CD4-positive, CD25-positive, alpha-beta regulatory T cell (primary cell): Measurements from ENCODE around the gene PCNX4. TPM values are rescaled to one million over a fixed set of nuclear protein-coding genes. Genes with fewer than 3 reads are reported as not detected.
A peak's percentile ranks its signal among the peaks of the same experiment; 100 is the strongest.

ENCODE experiments used
- ATAC-seq, 2 donors: fragments of 150-1000 bp; cut with Tn5 transposase; one replicate each; pipeline ENCODE4 v1.10.0; 2021; ENCODE audit warnings: low read depth in 2 of 2, moderate number of reproducible peaks in 2 of 2, moderate library complexity in 1 of 2
- DNase-seq, 3 donors: peaks; one replicate each; pipeline versions ENCODE4 v3.0.0 to v3.0.0-alpha.2; 2012 to 2022; ENCODE audit warnings: mixed read lengths in 1 of 3
- H3K27ac ChIP-seq: one replicate; pipeline ENCODE4 v1.7.0; 2013; ENCODE audit warnings: mild to moderate bottlenecking, low read length; ENCODE audit not compliant: insufficient read depth, poor library complexity, severe bottlenecking
- H3K27me3 ChIP-seq: one replicate; pipeline ENCODE4 v1.7.0; 2013; ENCODE audit warnings: low read length; ENCODE audit not compliant: control insufficient read depth, insufficient read depth
- H3K36me3 ChIP-seq: one replicate; pipeline ENCODE4 v1.7.0; 2013; ENCODE audit warnings: mild to moderate bottlenecking, low read length, moderate library complexity; ENCODE audit not compliant: control insufficient read depth, insufficient read depth
- H3K4me1 ChIP-seq: 2 replicates; pipeline ENCODE4 v1.7.0; 2013; ENCODE audit warnings: mild to moderate bottlenecking, low read length; ENCODE audit not compliant: insufficient read depth, control insufficient read depth, poor library complexity, severe bottlenecking
- H3K4me3 ChIP-seq: one replicate; pipeline ENCODE4 v1.7.0; 2013; ENCODE audit warnings: low read depth, mild to moderate bottlenecking, low read length, moderate library complexity
- H3K9me3 ChIP-seq, 2 experiments: 1 replicate in 1 of 2; 2 replicates in 1 of 2; pipeline ENCODE4 v1.7.0; 2013; ENCODE audit warnings: low read length in 2 of 2, mild to moderate bottlenecking in 1 of 2, moderate library complexity in 1 of 2; ENCODE audit not compliant: control insufficient read depth in 2 of 2
- H3K27ac Mint-ChIP-seq, 3 donors: one replicate each; pipeline ENCODE4 v1.8.0; 2020 to 2022; ENCODE audit warnings: mild to moderate bottlenecking in 3 of 3, mixed read lengths in 3 of 3, moderate library complexity in 2 of 3
- H3K27me3 Mint-ChIP-seq: one replicate; pipeline ENCODE4 v1.8.0; 2022; ENCODE audit warnings: mild to moderate bottlenecking, mixed read lengths
- H3K36me3 Mint-ChIP-seq: one replicate; pipeline ENCODE4 v1.8.0; 2020; ENCODE audit warnings: mixed read lengths
- H3K4me1 Mint-ChIP-seq, 4 donors: one replicate each; pipeline ENCODE4 v1.8.0; 2020 to 2022; ENCODE audit warnings: mixed read lengths in 4 of 4, mild to moderate bottlenecking in 1 of 4
- H3K4me3 Mint-ChIP-seq, 4 donors: one replicate each; pipeline ENCODE4 v1.8.0; 2020 to 2022; ENCODE audit warnings: mild to moderate bottlenecking in 4 of 4, mixed read lengths in 4 of 4, moderate library complexity in 3 of 4
- H3K9me3 Mint-ChIP-seq, 7 donors: one replicate each; pipeline ENCODE4 v1.8.0; 2020 to 2022; ENCODE audit warnings: mixed read lengths in 7 of 7, mild to moderate bottlenecking in 3 of 7, moderate library complexity in 2 of 7
- polyA plus RNA-seq, 4 donors: library from polyadenylated mRNA; unstranded; fragments of 300-500 nt; fragmentation: Illumina TruSeq; gene quantifications; one replicate each; pipeline ENCODE4 v1.2.3, GENCODE V29; 2021
- total RNA-seq: library from RNA; stranded (reverse); gene quantifications from one replicate; pipeline ENCODE4 v1.2.3, GENCODE V29; 2022

PCNX4 gene
- total and polyA plus RNA-seq, 5 donors from 2014 or later, result 14.1 to 34.7 (median 17.9) TPM

DNA sequence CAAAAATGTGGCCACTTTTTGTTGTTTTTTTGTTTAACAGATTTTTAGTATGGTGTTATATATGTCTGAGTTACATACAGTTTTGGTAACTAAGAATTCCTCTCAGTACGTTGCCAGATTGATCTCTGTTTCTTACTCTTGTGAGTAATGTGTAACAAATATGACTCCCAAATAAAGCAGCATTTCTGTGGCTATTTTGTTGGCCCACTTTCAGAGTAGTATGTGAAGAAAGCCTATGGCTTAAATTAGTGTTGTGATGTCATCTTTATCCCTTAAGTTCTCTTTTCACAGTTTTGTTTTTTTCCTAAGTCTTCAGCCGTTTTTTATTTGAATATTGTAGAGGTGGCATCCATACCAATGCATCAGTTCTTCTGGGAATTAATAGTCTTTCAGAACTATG, 10.7 kb downstream of the PCNX4 start:
- Mint-ChIP-seq H3K4me1 (peaks cover 15 to 48% (median 32%) of the 10 kb centered on the region in 4 donors), H3K27me3 (no peaks in the 10 kb centered on the region), H3K4me3 (no peak overlapping the region), H3K36me3 (peaks cover 16% of the 10 kb centered on the region), H3K27ac (peak overlapping the region in 2 of 3 donors; percentile 32 to 67), H3K9me3 (no peaks in the 10 kb centered on the region)
- H3K27ac ChIP-seq, result no peak overlapping the region
- H3K36me3 ChIP-seq, result peaks cover 2% of the 10 kb centered on the region
- H3K4me3 ChIP-seq, result no peak overlapping the region
- ATAC-seq, result no peak
- H3K27me3 ChIP-seq, result no peaks in the 10 kb centered on the region
- no peaks in the 10 kb centered on the region for H3K4me1 ChIP-seq
- no peak for DNase-seq
- no peaks in the 10 kb centered on the region for H3K9me3 ChIP-seq

DNA sequence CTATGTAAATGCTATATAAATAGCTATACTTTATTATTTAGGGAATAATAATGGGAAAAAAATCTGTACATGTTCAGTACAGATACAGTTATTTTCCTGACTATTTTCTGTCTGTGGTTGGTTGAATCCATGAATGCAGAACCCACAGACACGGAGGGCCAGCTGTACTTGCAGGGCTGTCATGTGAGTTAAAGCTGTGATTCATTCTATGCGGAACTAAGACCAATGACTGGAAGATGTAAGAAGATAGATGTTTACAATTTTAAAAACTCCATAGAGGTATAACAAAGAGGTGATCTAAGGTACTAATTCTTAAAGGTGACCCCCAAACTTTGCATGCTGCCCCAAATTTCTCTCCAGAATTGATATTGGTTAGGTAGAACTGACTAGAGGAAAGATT, 14.6 kb downstream of the PCNX4 start:
- no peaks in the 10 kb centered on the region for H3K9me3 ChIP-seq
- H3K36me3 ChIP-seq, result peaks cover 16% of the 10 kb centered on the region
- no peak for ATAC-seq
- no peak overlapping the region for H3K4me3 ChIP-seq
- Mint-ChIP-seq H3K9me3 (peaks cover 0 to 2% (median 0%) of the 10 kb centered on the region in 7 donors), H3K27ac (no peak overlapping the region), H3K27me3 (no peaks in the 10 kb centered on the region), H3K4me1 (peaks cover 6 to 32% (median 27%) of the 10 kb centered on the region in 4 donors), H3K36me3 (peaks cover 12% of the 10 kb centered on the region), H3K4me3 (no peak overlapping the region)
- no peak for DNase-seq
- no peaks in the 10 kb centered on the region for H3K27me3 ChIP-seq
- H3K4me1 ChIP-seq, result no peaks in the 10 kb centered on the region
- no peak overlapping the region for H3K27ac ChIP-seq

- Histone ChIP-seq H3K36me3 (peaks cover 16% of the 10 kb centered on the region), H3K4me1 (no peaks in the 10 kb centered on the region), H3K27ac (no peak overlapping the region), H3K27me3 (no peaks in the 10 kb centered on the region), H3K4me3 (no peak overlapping the region), H3K9me3 (no peaks in the 10 kb centered on the region)
- peaks cover 14% of the 10 kb centered on the region for H3K36me3 Mint-ChIP-seq
- ATAC-seq, result no peak
- H3K4me1 Mint-ChIP-seq, result peaks cover 6 to 35% (median 23%) of the 10 kb centered on the region in 4 donors
- H3K4me3 Mint-ChIP-seq, result no peak overlapping the region
- peak overlapping the region in 1 of 3 donors; percentile 4 for H3K27ac Mint-ChIP-seq
- no peak for DNase-seq
- peaks cover 0 to 2% (median 0%) of the 10 kb centered on the region in 7 donors for H3K9me3 Mint-ChIP-seq
- H3K27me3 Mint-ChIP-seq, result no peaks in the 10 kb centered on the region
Observed at GRCh38 chr14:60107477-60107876, 15.8 kb downstream of the PCNX4 start.

- H3K4me3 ChIP-seq, result no peak overlapping the region
- no peak for ATAC-seq
- H3K27ac ChIP-seq, result no peak overlapping the region
- H3K4me1 ChIP-seq, result no peaks in the 10 kb centered on the region
- H3K9me3 ChIP-seq, result no peaks in the 10 kb centered on the region
- no peak for DNase-seq
- H3K4me3 Mint-ChIP-seq, result no peak overlapping the region
- peaks cover 0 to 2% (median 0%) of the 10 kb centered on the region in 7 donors for H3K9me3 Mint-ChIP-seq
- H3K27ac Mint-ChIP-seq, result no peak overlapping the region
- H3K27me3 ChIP-seq, result no peaks in the 10 kb centered on the region
- peaks cover 6 to 23% (median 13%) of the 10 kb centered on the region in 4 donors for H3K4me1 Mint-ChIP-seq
- H3K27me3 Mint-ChIP-seq, result no peaks in the 10 kb centered on the region
- H3K36me3 ChIP-seq, result peaks cover 33% of the 10 kb centered on the region
- peaks cover 36% of the 10 kb centered on the region for H3K36me3 Mint-ChIP-seq
Observed at GRCh38 chr14:60111732-60112131, 20.0 kb downstream of the PCNX4 start.

- no peaks in the 10 kb centered on the region for H3K27me3 Mint-ChIP-seq
- H3K36me3 Mint-ChIP-seq, result peaks cover 43% of the 10 kb centered on the region
- H3K4me3 ChIP-seq, result no peak overlapping the region
- H3K9me3 Mint-ChIP-seq, result no peaks in the 10 kb centered on the region
- no peaks in the 10 kb centered on the region for H3K4me1 ChIP-seq
- H3K4me3 Mint-ChIP-seq, result no peak overlapping the region
- ATAC-seq (no peak), DNase-seq (no peak)
- peaks cover 0 to 19% (median 9%) of the 10 kb centered on the region in 4 donors for H3K4me1 Mint-ChIP-seq
- H3K36me3 ChIP-seq, result peaks cover 42% of the 10 kb centered on the region
- H3K27ac Mint-ChIP-seq, result no peak overlapping the region
- no peak overlapping the region for H3K27ac ChIP-seq
- no peaks in the 10 kb centered on the region for H3K27me3 ChIP-seq
- no peaks in the 10 kb centered on the region for H3K9me3 ChIP-seq
Observed at GRCh38 chr14:60114881-60115280, 23.2 kb downstream of the PCNX4 start.

DNA sequence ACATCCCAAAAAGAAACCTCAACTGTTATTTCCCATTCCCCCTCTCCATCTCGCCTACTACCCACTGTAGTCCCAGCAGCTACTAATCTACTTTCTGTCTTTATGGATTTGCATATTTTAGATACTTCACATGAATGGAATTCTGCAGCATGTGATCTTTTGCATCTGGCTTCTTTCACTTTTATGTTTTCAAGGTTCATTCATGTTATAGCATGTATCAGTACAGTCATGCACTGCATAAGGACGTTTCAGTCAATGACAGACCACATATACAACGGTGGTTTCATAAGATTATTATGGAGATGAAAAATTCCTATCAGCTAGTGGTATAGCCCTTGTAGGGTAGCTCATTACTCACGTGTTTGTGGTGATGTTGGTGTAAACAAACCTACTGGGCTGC, 24.5 kb downstream of the PCNX4 start:
- no peaks in the 10 kb centered on the region for H3K27me3 ChIP-seq
- no peaks in the 10 kb centered on the region for H3K9me3 Mint-ChIP-seq
- no peaks in the 10 kb centered on the region for H3K9me3 ChIP-seq
- H3K4me3 Mint-ChIP-seq, result no peak overlapping the region
- peaks cover 0 to 19% (median 6%) of the 10 kb centered on the region in 4 donors for H3K4me1 Mint-ChIP-seq
- H3K4me1 ChIP-seq, result no peaks in the 10 kb centered on the region
- no peak for DNase-seq
- H3K27ac Mint-ChIP-seq, result no peak overlapping the region
- H3K27me3 Mint-ChIP-seq, result no peaks in the 10 kb centered on the region
- H3K4me3 ChIP-seq, result no peak overlapping the region
- H3K27ac ChIP-seq, result no peak overlapping the region
- H3K36me3 Mint-ChIP-seq, result peaks cover 48% of the 10 kb centered on the region
- no peak for ATAC-seq
- peaks cover 47% of the 10 kb centered on the region for H3K36me3 ChIP-seq

DNA sequence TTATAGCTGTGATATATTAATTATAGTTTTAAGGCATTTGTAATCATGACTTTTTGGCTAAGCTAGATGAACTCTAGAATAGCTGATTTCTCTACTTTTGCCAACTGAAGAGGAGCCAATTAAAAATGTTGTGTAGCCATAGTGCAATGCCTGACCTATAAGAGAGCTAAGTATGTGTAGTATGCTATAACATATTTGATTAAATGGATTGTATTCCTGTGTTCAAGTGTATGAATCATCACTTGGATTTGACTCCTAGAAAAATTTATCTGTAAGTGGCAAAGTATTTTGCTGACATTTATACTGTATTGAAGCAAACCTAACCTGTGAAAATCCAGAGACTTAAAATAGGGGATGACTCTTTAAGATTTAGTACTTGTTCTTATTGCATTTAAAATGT, 34.2 kb downstream of the PCNX4 start:
- Mint-ChIP-seq H3K27ac (no peak overlapping the region), H3K36me3 (peaks cover 66% of the 10 kb centered on the region), H3K9me3 (peaks cover 0 to 2% (median 0%) of the 10 kb centered on the region in 7 donors), H3K27me3 (no peaks in the 10 kb centered on the region), H3K4me3 (no peak overlapping the region), H3K4me1 (peaks cover 0 to 8% (median 6%) of the 10 kb centered on the region in 4 donors)
- Histone ChIP-seq H3K9me3 (no peaks in the 10 kb centered on the region), H3K27me3 (no peaks in the 10 kb centered on the region), H3K4me3 (no peak overlapping the region), H3K36me3 (peaks cover 58% of the 10 kb centered on the region), H3K27ac (no peak overlapping the region), H3K4me1 (no peaks in the 10 kb centered on the region)
- no peak for DNase-seq
- ATAC-seq, result no peak

DNA sequence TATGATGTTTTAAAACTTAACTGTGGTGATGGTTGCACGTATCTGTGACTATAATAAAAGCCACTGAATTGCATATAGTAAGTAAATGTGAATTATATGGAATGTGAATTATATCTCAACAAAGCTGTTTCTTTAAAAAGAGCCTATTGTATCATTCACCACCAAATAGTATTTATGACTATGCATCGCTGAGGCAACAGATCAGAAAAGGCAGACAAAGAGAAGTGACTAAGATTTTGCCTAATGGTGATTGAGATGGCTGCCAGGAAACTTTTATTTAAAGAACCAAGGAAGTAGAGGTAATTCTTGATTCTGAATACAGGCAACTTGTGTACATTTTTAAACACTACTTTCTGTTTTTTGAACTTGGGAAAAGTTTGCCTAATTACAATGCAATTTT, 41.8 kb downstream of the PCNX4 start:
- Mint-ChIP-seq H3K27ac (no peak overlapping the region), H3K9me3 (peaks cover 0 to 3% (median 0%) of the 10 kb centered on the region in 7 donors), H3K4me3 (no peak overlapping the region), H3K27me3 (no peaks in the 10 kb centered on the region), H3K36me3 (peaks cover 15% of the 10 kb centered on the region), H3K4me1 (peaks cover 0 to 6% (median 2%) of the 10 kb centered on the region in 4 donors)
- Histone ChIP-seq H3K27ac (no peak overlapping the region), H3K9me3 (no peaks in the 10 kb centered on the region), H3K36me3 (peaks cover 3% of the 10 kb centered on the region), H3K4me1 (no peaks in the 10 kb centered on the region), H3K27me3 (no peaks in the 10 kb centered on the region), H3K4me3 (no peak overlapping the region)
- ATAC-seq (no peak), DNase-seq (no peak)
